HG02884 (cell line): ENCODE measurements around the gene ZSCAN25.
"Not testable (repeated sequence)": the region's sequence is repeated elsewhere in the genome, so short reads cannot be mapped to it uniquely, and the experiment has no call there.

Experiments
- ATAC-seq: cut with Tn5 transposase; IDR thresholded peaks from one replicate; pipeline ENCODE4 v1.9.1; 2021; ENCODE audit warnings: mild to moderate bottlenecking, moderate library complexity; ENCODE audit not compliant: unreplicated experiment

ZSCAN25 gene

GRCh38 chr7:99617192-99617781 is 541 bp downstream of the ZSCAN25 start:
- ATAC-seq, result peak; percentile 39

GRCh38 chr7:99618726-99619125 is 2.0 kb downstream of the ZSCAN25 start:
- no peak for ATAC-seq

- no peak for ATAC-seq
Observed at GRCh38 chr7:99619571-99620130, 2.9 kb downstream of the ZSCAN25 start.

GRCh38 chr7:99621271-99621670 is 4.5 kb downstream of the ZSCAN25 start:
- ATAC-seq, result no peak

GRCh38 chr7:99622596-99622995 is 5.8 kb downstream of the ZSCAN25 start:
- no peak for ATAC-seq

GRCh38 chr7:99623091-99623693 is 6.4 kb downstream of the ZSCAN25 start:
- ATAC-seq, result no peak

- ATAC-seq, result no peak
Observed at GRCh38 chr7:99623702-99624447, 7.1 kb downstream of the ZSCAN25 start.

- no peak for ATAC-seq
Observed at GRCh38 chr7:99624484-99624883, 7.7 kb downstream of the ZSCAN25 start.

- ATAC-seq, result no peak
Observed at GRCh38 chr7:99625321-99625720, 8.6 kb downstream of the ZSCAN25 start.

- no peak for ATAC-seq
Observed at GRCh38 chr7:99625961-99626360, 9.2 kb downstream of the ZSCAN25 start.

GRCh38 chr7:99626661-99627060 is 9.9 kb downstream of the ZSCAN25 start:
- no peak for ATAC-seq

GRCh38 chr7:99627513-99627912 is 10.8 kb downstream of the ZSCAN25 start:
- no peak for ATAC-seq

- ATAC-seq, result no peak
Observed at GRCh38 chr7:99628471-99629465, 12.0 kb downstream of the ZSCAN25 start.

GRCh38 chr7:99629643-99630042 is 12.9 kb downstream of the ZSCAN25 start:
- no peak for ATAC-seq

GRCh38 chr7:99631295-99632109 is 14.8 kb downstream of the ZSCAN25 start:
- ATAC-seq, result no peak

- ATAC-seq, result not testable (repeated sequence)
Observed at GRCh38 chr7:99637414-99637813, 20.7 kb downstream of the ZSCAN25 start.

- ATAC-seq, result no peak
Observed at GRCh38 chr7:99638731-99639130, 22.0 kb downstream of the ZSCAN25 start.

GRCh38 chr7:99639267-99639666 is 22.5 kb downstream of the ZSCAN25 start:
- ATAC-seq, result no peak

GRCh38 chr7:99642027-99642426 is 25.3 kb downstream of the ZSCAN25 start:
- ATAC-seq, result no peak

- no peak for ATAC-seq
Observed at GRCh38 chr7:99643464-99643863, 26.7 kb downstream of the ZSCAN25 start.
